ENCODE results near the gene ALAD. TPM values are rescaled to one million over a fixed set of nuclear protein-coding genes. Genes with fewer than 3 reads are reported as not detected.

Gene ALAD
- polyA plus RNA-seq, 1 experiment: 11.8 TPM

GRCh38 chr9:113426701-113427100 lies 25.6 kb upstream of the ALAD start:
- ChIA-PET POLR2A (no interaction called here), CTCF (interaction anchor here (1.0 to 1.7 kb wide), 3 partner anchors 165 to 231 kb away, joined by 3 to 9 read pairs (median 4); no protein-coding TSS in a partner anchor)
- TF ChIP-seq CTCF (IDR thresholded peaks at IDR 0.05; ENCODE audit: low read depth, low read length): no peak
- no peak for DNase-seq (ENCODE audit: low read depth, low spot score)
- H3K4me3 ChIP-seq (ENCODE audit: low read depth, low read length): no peak overlapping the region
- H3K27ac ChIP-seq (ENCODE audit: low read depth, low read length): no peak overlapping the region
- peaks cover 43% of the 10 kb centered on the region for H3K27me3 ChIP-seq (ENCODE audit: control insufficient read depth, insufficient read depth, low read length)
- H3K9me3 ChIP-seq (ENCODE audit: control insufficient read depth, insufficient read depth, low read length): no peaks in the 10 kb centered on the region

GRCh38 chr9:113425072-113425471 lies 24.0 kb upstream of the ALAD start:
- ChIA-PET POLR2A (interaction anchor here (1.2 kb wide), 1 partner anchor 15 kb away, joined by 4 read pairs; the partner anchor contains the start of genes C9orf43 and POLE3), CTCF (interaction anchor here (1.4 kb wide), 1 partner anchor 21 kb away, joined by 3 read pairs; no protein-coding TSS in a partner anchor)
- DNase-seq (ENCODE audit: low read depth, low spot score): no peak
- Histone ChIP-seq H3K27ac (ENCODE audit: low read depth, low read length) (no peak overlapping the region), H3K4me3 (ENCODE audit: low read depth, low read length) (no peak overlapping the region), H3K9me3 (ENCODE audit: control insufficient read depth, insufficient read depth, low read length) (no peaks in the 10 kb centered on the region), H3K27me3 (ENCODE audit: control insufficient read depth, insufficient read depth, low read length) (peaks cover 43% of the 10 kb centered on the region)
- no peak for TF ChIP-seq CTCF (IDR thresholded peaks at IDR 0.05; ENCODE audit: low read depth, low read length)

GRCh38 chr9:113421726-113422125 lies 20.6 kb upstream of the ALAD start:
- Histone ChIP-seq H3K9me3 (ENCODE audit: control insufficient read depth, insufficient read depth, low read length) (no peaks in the 10 kb centered on the region), H3K27me3 (ENCODE audit: control insufficient read depth, insufficient read depth, low read length) (peaks cover 38% of the 10 kb centered on the region), H3K4me3 (ENCODE audit: low read depth, low read length) (no peak overlapping the region), H3K27ac (ENCODE audit: low read depth, low read length) (no peak overlapping the region)
- DNase-seq (ENCODE audit: low read depth, low spot score): no peak
- no peak for TF ChIP-seq CTCF (IDR thresholded peaks at IDR 0.05; ENCODE audit: low read depth, low read length)
- ChIA-PET CTCF (interaction anchor here (2.6 kb wide), 1 partner anchor 21 kb away, joined by 7 read pairs; the partner anchor contains the start of gene ALAD), POLR2A (interaction anchor here (1.5 kb wide), 1 partner anchor 12 kb away, joined by 7 read pairs; the partner anchor contains the start of genes C9orf43 and POLE3)

GRCh38 chr9:113417370-113417769 lies 16.3 kb upstream of the ALAD start:
- no peak for DNase-seq (ENCODE audit: low read depth, low spot score)
- H3K9me3 ChIP-seq (ENCODE audit: control insufficient read depth, insufficient read depth, low read length): no peaks in the 10 kb centered on the region
- TF ChIP-seq CTCF (IDR thresholded peaks at IDR 0.05; ENCODE audit: low read depth, low read length): no peak
- no peak overlapping the region for H3K4me3 ChIP-seq (ENCODE audit: low read depth, low read length)
- H3K27me3 ChIP-seq (ENCODE audit: control insufficient read depth, insufficient read depth, low read length): peaks cover 3% of the 10 kb centered on the region
- POLR2A ChIA-PET: no interaction called here
- CTCF ChIA-PET: no interaction called here
- H3K27ac ChIP-seq (ENCODE audit: low read depth, low read length): no peak overlapping the region

- ChIA-PET POLR2A (no interaction called here), CTCF (no interaction called here)
- no peak overlapping the region for H3K27ac ChIP-seq (ENCODE audit: low read depth, low read length)
- no peaks in the 10 kb centered on the region for H3K9me3 ChIP-seq (ENCODE audit: control insufficient read depth, insufficient read depth, low read length)
- no peak for TF ChIP-seq CTCF (IDR thresholded peaks at IDR 0.05; ENCODE audit: low read depth, low read length)
- DNase-seq (ENCODE audit: low read depth, low spot score): no peak
- no peaks in the 10 kb centered on the region for H3K27me3 ChIP-seq (ENCODE audit: control insufficient read depth, insufficient read depth, low read length)
- no peak overlapping the region for H3K4me3 ChIP-seq (ENCODE audit: low read depth, low read length)
Observed at GRCh38 chr9:113416149-113416721, 15.2 kb upstream of the ALAD start.
